ENCODE results near the gene TESMIN.

TESMIN gene

DNA sequence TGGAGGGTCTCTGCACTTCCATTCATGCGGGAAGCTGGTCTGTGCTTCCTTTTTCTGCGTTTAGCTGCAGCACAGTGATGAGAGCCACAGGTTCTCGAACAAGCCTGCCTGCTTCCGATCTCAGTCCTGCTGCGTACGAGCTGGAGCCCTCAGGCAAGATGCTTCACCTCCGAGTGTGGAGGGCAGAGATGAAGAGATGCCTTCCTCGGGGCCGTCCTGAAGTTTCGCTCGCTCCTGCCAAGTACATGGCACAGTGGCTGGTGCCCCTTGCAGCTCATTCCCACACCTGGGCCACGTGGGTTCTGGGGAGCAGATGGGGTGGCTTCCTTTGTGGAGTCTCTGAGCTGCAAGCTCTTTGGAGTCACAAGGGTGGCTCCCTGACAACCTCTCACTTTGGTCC is 19.5 kb upstream of the TESMIN start:
- ATAC-seq, result no peak
- H3K36me3 Mint-ChIP-seq, result peaks cover 73% of the 10 kb centered on the region
- H3K4me1 Mint-ChIP-seq, result no peaks in the 10 kb centered on the region
- no peaks in the 10 kb centered on the region for H3K9me3 Mint-ChIP-seq
- H3K27ac Mint-ChIP-seq, result no peak overlapping the region
- no peak overlapping the region for H3K4me3 Mint-ChIP-seq
- H3K27me3 Mint-ChIP-seq, result no peaks in the 10 kb centered on the region

DNA sequence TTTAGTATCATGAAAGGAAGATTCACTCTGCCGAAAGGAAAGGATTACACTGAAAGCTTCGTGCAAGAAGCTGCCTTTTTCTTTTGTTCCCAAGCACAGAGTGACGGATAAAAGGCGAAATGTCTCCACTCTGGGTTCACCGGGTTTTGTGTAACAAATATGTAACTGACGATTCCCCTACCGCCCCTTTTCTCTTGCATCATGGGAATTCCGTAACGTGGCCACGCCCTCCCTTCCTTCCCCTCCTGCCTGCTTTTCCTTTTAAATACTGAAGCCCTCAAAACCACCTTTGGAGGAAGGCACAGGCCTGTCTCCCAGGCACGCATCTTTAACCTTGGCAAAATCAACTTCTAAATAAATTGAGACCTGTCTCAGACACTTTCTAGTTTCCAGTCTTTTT is 16.4 kb upstream of the TESMIN start:
- Mint-ChIP-seq H3K4me1 (no peaks in the 10 kb centered on the region), H3K27me3 (no peaks in the 10 kb centered on the region), H3K4me3 (no peak overlapping the region), H3K27ac (no peak overlapping the region), H3K9me3 (no peaks in the 10 kb centered on the region), H3K36me3 (peaks cover 64% of the 10 kb centered on the region)
- no peak for ATAC-seq

DNA sequence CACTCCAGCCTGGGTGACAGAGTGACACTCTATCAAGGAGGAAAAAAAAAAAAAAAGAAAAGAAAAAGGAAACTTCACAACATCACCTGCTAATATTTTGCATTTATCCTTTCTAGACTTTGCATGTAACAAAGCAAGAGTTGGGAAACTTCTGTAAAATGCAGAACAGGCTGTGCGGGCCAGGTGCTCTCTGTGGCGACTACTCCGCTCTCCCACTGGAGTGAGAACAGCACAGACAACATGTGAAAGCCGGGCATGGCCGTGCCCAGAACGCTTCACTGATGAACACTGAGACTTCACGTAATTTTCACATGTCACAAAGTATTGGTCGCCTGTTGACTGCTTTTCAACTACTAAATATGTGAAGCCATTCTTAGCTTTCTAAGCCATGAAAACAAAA is 15.5 kb upstream of the TESMIN start:
- Mint-ChIP-seq H3K27ac (no peak overlapping the region), H3K27me3 (no peaks in the 10 kb centered on the region), H3K4me1 (no peaks in the 10 kb centered on the region), H3K9me3 (no peaks in the 10 kb centered on the region), H3K4me3 (no peak overlapping the region), H3K36me3 (peaks cover 67% of the 10 kb centered on the region)
- no peak for ATAC-seq

DNA sequence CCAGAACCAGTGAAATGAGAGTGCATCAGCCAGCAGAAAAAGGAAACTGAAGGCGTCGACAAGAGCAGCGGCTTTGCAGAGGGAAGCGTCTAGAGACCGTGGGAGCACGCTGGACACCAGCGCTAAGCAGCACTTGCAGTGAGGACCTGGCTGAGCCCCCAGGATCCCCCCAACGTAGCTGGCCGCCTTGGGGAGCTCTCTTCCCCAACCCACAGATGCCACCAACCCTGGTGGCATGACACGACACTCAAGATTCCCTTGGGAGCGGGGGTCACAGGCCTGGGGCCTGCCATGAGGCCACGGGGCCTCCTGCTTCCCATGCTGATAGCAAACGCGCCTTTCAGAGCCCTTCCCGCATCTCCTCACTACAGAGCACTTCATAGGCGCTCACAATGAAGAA is 13.4 kb upstream of the TESMIN start:
- H3K27ac Mint-ChIP-seq, result no peak overlapping the region
- no peaks in the 10 kb centered on the region for H3K27me3 Mint-ChIP-seq
- H3K36me3 Mint-ChIP-seq, result peaks cover 60% of the 10 kb centered on the region
- no peak overlapping the region for H3K4me3 Mint-ChIP-seq
- no peak for ATAC-seq
- H3K4me1 Mint-ChIP-seq, result no peaks in the 10 kb centered on the region
- H3K9me3 Mint-ChIP-seq, result no peaks in the 10 kb centered on the region

DNA sequence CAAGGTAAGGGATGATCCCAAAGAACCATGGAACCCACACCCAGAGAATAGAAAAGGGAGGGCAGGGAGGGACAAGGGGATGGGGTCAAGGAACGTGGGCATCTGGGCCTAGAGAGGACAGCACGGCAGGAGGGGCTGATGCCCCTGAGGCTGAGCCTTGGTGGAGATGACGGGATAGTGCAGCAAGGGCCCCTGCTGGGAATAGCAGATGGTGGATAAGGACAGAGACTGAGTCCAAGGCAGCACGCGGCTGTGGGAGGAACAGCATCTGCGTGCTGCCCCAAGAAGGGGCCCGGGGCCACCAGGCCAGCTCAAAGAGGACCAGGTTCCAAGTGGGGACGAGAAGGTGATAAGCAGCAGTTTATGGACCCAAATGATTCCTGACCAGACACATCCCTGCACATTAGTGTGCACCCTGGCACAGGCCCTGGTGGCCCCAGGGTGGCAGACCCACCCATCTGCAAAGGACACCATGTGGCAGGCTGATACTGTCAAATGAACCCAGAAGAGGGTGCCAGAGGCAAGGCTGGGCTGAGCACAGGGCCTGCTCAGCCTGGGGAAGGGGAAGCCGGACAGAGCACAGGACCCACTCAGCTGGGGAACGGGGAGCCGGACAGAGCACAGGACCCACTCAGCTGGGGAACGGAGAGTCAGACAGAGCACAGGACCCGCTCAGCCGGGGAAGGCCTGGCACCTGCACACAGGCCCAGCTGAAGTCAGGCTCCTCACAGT is 12.8 kb upstream of the TESMIN start:
- Mint-ChIP-seq H3K27ac (no peak overlapping the region), H3K9me3 (no peaks in the 10 kb centered on the region), H3K27me3 (no peaks in the 10 kb centered on the region), H3K36me3 (peaks cover 60% of the 10 kb centered on the region), H3K4me3 (no peak overlapping the region), H3K4me1 (no peaks in the 10 kb centered on the region)
- ATAC-seq, result no peak

DNA sequence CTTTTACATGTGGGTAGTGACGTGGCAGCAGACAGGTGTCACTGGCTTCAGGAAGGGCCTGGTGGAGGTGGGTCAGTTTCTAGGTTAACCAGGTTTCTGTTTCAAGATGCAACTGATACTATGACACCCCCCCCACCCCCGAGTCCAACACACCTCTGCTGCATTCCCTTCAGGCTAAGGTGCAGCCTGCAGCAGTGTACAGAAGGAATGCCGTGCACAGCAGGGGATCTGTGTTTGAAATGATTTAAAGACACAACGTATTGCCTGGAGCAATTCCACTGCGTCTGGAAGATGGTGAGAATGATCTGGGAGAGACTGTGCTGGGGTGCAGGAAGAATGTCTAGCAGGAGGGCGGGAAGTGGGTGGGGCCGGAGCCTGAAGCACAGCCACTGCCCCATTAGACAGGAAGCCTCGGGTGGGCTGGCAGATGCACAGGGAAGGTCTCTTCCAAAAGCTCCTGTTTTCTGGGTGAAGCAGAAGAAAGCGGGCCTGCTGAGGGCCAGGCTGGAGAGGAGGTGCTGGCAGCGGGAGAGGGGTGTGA is 11.9 kb upstream of the TESMIN start:
- ATAC-seq, result no peak
- Mint-ChIP-seq H3K36me3 (peaks cover 52% of the 10 kb centered on the region), H3K27me3 (no peaks in the 10 kb centered on the region), H3K4me3 (no peak overlapping the region), H3K9me3 (no peaks in the 10 kb centered on the region), H3K27ac (no peak overlapping the region), H3K4me1 (no peaks in the 10 kb centered on the region)

DNA sequence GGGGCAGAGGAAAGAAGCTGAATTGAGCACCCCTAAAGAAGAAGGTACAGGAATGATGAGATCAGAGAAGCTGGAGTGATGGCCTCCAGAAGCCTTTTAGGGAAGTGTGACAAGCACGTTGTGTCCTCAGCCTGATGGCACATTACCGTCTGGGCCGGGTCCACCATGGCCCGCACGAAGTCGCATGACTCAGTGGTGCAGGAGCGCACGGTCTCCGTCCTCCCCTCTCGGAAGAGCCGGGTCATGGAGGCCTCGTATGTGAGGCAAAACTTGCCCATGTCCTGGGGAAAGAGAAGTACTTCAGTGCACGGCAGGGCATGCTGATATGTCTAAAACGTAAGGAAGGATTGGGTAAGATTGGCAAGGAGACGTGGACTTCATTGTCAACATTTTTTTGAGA is 11.2 kb upstream of the TESMIN start:
- no peaks in the 10 kb centered on the region for H3K27me3 Mint-ChIP-seq
- no peak overlapping the region for H3K27ac Mint-ChIP-seq
- no peaks in the 10 kb centered on the region for H3K9me3 Mint-ChIP-seq
- no peak overlapping the region for H3K4me3 Mint-ChIP-seq
- H3K4me1 Mint-ChIP-seq, result no peaks in the 10 kb centered on the region
- ATAC-seq, result no peak
- peaks cover 44% of the 10 kb centered on the region for H3K36me3 Mint-ChIP-seq

DNA sequence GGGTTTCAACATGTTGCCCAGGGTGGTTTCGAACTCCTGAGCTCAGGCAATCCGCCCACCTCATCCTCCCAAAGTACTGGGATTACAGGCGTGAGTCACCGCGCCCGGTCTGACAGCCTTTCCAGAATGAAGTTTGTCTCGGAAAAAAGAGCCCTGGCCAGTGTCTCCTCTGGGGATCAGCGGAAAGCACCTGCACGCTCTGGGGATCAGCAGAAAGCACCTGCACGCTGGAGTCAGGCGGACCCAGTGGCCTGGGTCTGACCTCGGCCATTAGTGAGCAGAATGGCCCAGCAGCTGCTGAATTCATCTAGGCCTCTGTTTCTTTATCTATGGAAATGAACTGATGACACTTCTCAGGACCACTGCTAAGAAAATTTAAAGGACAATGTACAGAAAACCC is 10.5 kb upstream of the TESMIN start:
- no peaks in the 10 kb centered on the region for H3K4me1 Mint-ChIP-seq
- no peak overlapping the region for H3K27ac Mint-ChIP-seq
- ATAC-seq, result no peak
- no peak overlapping the region for H3K4me3 Mint-ChIP-seq
- peaks cover 45% of the 10 kb centered on the region for H3K36me3 Mint-ChIP-seq
- H3K27me3 Mint-ChIP-seq, result no peaks in the 10 kb centered on the region
- no peaks in the 10 kb centered on the region for H3K9me3 Mint-ChIP-seq

DNA sequence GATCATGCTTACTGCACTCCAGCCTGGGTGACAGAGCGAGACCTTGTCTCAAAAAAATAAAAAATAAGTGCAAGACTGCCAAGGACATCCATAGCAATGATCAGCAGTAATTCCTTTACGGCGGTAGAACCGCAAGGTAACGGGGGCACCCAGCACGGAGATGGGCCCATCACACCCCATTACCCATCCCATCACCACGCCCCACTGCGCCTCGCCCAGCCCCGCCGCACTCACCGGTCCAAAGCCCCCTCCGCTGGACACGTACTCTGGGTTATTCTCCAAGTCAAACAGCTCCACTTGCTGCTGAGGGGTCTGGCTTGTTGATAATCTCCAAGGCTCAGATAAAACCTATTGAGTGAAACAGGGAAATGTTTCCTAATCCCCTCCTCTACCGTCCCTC is 8.7 kb upstream of the TESMIN start:
- H3K4me3 Mint-ChIP-seq, result no peak overlapping the region
- ATAC-seq, result no peak
- no peaks in the 10 kb centered on the region for H3K4me1 Mint-ChIP-seq
- no peak overlapping the region for H3K27ac Mint-ChIP-seq
- H3K9me3 Mint-ChIP-seq, result no peaks in the 10 kb centered on the region
- no peaks in the 10 kb centered on the region for H3K27me3 Mint-ChIP-seq
- H3K36me3 Mint-ChIP-seq, result peaks cover 54% of the 10 kb centered on the region

DNA sequence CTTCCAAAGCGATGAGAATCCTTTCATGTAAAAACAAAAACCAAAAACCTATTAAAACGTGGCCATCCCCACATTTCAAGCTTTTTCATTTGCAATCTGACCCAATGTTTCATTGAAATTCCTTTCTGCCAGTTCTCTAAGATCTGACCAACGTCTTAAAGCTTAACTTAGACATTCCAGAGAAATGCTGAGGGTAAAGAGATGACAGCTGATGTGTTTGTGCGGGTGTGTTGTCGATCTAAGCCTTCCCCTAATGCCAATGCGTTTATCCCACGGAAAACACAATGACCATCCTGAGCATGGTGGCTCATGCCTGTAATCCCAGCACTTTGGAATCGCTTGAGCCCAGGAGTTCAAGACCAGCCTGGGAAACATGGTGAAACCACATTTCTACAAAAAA is 6.4 kb upstream of the TESMIN start:
- peaks cover 46% of the 10 kb centered on the region for H3K36me3 Mint-ChIP-seq
- no peaks in the 10 kb centered on the region for H3K9me3 Mint-ChIP-seq
- ATAC-seq, result no peak
- H3K4me1 Mint-ChIP-seq, result no peaks in the 10 kb centered on the region
- no peaks in the 10 kb centered on the region for H3K27me3 Mint-ChIP-seq
- no peak overlapping the region for H3K4me3 Mint-ChIP-seq
- no peak overlapping the region for H3K27ac Mint-ChIP-seq

DNA sequence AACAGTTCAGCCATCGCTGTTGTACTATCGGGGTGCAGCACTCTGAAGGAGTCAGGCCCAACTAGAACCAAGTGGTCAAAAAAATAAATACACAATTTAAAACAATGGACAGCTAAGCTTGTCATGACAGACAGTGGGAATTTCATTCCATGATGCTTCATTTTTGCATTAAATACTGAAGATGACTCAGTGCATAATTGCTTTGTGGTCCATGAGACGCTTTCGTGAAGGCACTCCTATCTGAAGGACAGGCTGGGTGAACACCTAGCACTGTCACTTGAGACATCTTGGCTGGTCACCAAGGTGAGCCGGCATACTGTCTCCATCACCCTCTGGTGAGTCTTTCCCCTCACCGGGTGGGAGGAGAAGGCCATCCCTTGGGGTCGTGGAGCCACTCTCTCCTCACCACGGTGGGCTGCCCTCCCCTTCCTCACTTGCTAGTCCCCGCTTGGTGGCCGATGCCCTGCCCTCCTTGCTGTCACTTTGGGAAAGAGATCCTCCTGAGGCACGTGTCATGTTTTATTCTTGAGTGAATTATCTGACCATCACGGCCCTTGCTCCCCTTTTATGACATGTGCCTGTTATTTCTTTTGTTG is 4.9 kb upstream of the TESMIN start:
- no peak overlapping the region for H3K4me3 Mint-ChIP-seq
- H3K9me3 Mint-ChIP-seq, result no peaks in the 10 kb centered on the region
- peaks cover 10% of the 10 kb centered on the region for H3K4me1 Mint-ChIP-seq
- H3K27ac Mint-ChIP-seq, result no peak overlapping the region
- no peaks in the 10 kb centered on the region for H3K27me3 Mint-ChIP-seq
- ATAC-seq, result no peak
- peaks cover 32% of the 10 kb centered on the region for H3K36me3 Mint-ChIP-seq

DNA sequence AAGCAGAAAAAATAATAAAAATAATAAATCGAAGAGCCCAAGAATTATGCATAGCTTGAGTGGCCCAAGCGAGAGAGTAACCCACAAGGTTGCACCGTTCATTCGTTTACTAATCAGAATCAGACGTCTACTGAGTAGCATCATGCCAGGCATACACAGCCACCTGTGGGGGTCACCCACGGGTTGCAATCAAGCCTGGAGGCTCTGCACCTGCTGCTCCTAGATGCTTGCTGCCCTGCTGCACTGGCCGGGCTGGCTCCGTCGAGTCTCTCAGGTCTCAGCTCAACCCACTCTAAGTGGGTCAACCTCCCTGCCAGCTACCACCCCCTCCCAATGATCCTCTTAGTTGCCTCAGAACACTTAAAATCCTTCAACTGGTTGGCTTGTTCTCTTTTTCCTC is 2.0 kb upstream of the TESMIN start:
- ATAC-seq, result no peak

DNA sequence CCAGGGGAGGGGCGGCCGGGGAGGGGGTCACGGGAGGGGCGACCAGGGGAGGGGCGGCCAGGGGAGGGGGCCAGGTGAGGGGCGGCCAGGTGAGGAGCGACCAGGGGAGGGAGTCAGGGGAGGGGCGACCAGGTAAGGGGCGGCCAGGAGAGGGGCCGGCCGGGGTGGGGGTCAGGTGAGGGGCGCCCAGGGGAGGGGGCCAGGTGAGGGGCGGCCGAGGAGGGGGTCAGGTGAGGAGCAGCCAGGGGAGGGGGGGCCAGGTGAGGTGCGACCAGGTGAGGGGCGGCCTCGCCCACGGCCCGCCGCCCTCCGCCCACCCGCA is 355 bp downstream of the TESMIN start:
- Mint-ChIP-seq H3K27ac (no peak overlapping the region), H3K27me3 (no peaks in the 10 kb centered on the region), H3K9me3 (no peaks in the 10 kb centered on the region), H3K36me3 (peaks cover 13% of the 10 kb centered on the region), H3K4me1 (peaks cover 10% of the 10 kb centered on the region), H3K4me3 (no peak overlapping the region)
- ATAC-seq, result no peak

More for the DNA sequence above, 2.0 kb upstream of the TESMIN start:
- H3K4me3 Mint-ChIP-seq, result no peak overlapping the region
- H3K4me1 Mint-ChIP-seq, result peaks cover 10% of the 10 kb centered on the region
- H3K9me3 Mint-ChIP-seq, result no peaks in the 10 kb centered on the region
- H3K36me3 Mint-ChIP-seq, result peaks cover 20% of the 10 kb centered on the region
- H3K27me3 Mint-ChIP-seq, result no peaks in the 10 kb centered on the region
- H3K27ac Mint-ChIP-seq, result no peak overlapping the region

DNA sequence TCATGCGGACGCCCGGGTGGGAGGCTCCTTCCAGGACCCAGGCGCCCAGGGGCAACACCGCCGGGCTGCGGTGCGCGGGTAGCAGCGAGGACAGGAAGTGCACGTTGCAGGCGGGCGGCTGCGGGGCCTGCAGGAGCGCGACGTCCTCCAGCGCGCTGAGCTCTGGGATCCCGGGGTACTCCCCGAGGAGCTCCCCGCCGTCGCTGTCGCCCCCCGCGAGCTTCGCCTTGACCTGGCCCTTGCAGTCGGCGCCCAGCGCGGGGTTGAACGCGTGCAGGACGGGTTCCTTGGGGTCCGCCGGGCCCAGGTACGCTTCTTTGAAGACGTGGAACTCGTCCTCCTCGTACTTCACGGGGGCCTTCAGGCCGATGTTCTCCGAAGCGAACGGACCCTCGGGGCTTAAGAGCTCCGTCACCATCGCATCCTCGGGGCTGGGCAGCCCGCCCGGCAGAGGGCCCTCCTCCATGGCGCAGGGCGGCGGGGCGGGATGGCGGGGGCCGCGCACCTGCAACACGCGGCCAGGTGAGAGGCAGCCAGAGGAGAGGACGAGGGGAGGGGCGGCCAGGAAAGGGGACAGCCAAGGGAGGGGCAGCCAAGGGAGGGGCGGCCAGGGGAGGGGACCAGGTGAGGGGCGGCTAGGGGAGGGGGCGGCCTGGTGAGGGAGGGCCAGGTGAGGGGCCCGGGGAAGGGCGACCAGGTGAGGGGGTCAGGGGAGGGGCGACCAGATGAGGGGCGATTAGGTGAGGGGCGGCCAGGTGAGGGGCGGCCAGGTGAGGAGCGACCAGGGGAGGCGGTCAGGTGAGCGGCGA is 921 bp downstream of the TESMIN start:
- peaks cover 10% of the 10 kb centered on the region for H3K4me1 Mint-ChIP-seq
- H3K27ac Mint-ChIP-seq, result peak overlapping the region; percentile 19
- H3K27me3 Mint-ChIP-seq, result no peaks in the 10 kb centered on the region
- H3K36me3 Mint-ChIP-seq, result peaks cover 13% of the 10 kb centered on the region
- peak; percentile 47 for ATAC-seq
- no peaks in the 10 kb centered on the region for H3K9me3 Mint-ChIP-seq
- H3K4me3 Mint-ChIP-seq, result peak overlapping the region; percentile 55

DNA sequence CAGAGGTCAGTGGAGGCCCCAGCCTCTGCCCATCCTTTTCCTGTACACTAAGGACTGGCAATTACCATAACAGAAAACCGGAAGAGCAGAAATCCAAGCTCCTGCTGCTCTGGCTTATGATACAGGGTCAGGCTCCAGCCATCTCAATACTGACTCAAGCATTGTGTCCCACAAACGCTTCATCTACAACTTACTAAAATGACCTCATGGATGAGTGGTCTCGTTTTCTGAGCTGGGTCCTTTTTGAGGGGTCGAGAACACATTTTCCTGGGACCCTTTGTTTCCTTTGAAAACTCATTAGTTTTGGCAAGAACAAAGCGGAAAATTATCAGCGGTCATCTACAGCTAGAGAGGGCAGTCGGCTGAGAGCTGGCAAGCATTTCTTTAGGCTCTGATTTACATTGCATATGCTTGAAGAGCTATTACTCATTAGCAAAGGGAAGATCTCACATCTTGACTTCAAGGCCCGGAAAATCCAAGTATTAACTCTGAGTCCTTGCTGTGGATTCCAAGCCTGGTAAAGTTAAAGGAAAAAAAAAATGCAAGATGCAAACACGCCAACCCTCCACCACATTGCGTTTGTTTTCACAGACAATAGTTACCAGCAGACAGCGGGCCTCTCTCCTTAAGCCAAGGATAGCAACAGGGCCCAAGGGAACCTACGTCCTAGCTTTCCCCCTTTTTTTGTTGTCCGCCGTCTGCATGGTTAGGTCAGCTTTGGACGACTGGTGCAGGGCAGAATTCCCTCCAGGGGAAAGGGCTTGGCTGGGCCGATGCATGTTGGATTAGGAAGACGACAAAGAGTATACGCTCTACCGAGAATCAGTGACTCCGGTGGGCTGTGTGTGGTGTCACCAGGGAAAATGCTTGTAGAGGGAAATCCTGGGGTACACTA is 1.8 kb downstream of the TESMIN start:
- Mint-ChIP-seq H3K36me3 (peaks cover 5% of the 10 kb centered on the region), H3K9me3 (no peaks in the 10 kb centered on the region), H3K27me3 (no peaks in the 10 kb centered on the region), H3K27ac (peak overlapping the region; percentile 19), H3K4me3 (peak overlapping the region; percentile 55), H3K4me1 (peaks cover 10% of the 10 kb centered on the region)
- no peak for ATAC-seq

All from stimulated activated memory B cell treated with anti-CD40 and anti-IgM and Interleukin-4, amounts not matched to agents 10 μg/mL and 1 μg/mL and 100 μg/mL, for 72 hours (primary cell).